AG04449 (cell line): ENCODE results near the gene SAE1.
A peak's percentile ranks its signal among the peaks of the same experiment; 100 is the strongest.

Experiments
- CTCF ChIA-PET: fragments of 350-600 bp; formaldehyde crosslinking; extraction: SDS; loops from one replicate; lab custom pipeline; 2021; ENCODE audit warnings: antibody characterized with exemption; lab: Yijun Ruan, JAX
- POLR2A ChIA-PET: fragments of 400-600, 350-600 bp; formaldehyde crosslinking; extraction: SDS; loops from one replicate; lab custom pipeline; 2020; ENCODE audit warnings: antibody characterized with exemption, inconsistent platforms; lab: Yijun Ruan, JAX
- DNase-seq: peaks from one replicate; pipeline ENCODE4 v3.0.0-alpha.2; 2010; ENCODE audit warnings: low read depth, low spot score
- H3K4me3 ChIP-seq: 2 replicates; pipeline ENCODE4 v1.5.1; 2011; ENCODE audit warnings: low read depth, mild to moderate bottlenecking, control low read depth, low read length
- CTCF ChIP-seq: IDR thresholded peaks from one replicate; pipeline ENCODE4 v1.5.1; 2011; ENCODE audit warnings: mild to moderate bottlenecking, moderate library complexity, low read length, control low read depth, inconsistent platforms; ENCODE audit not compliant: insufficient read depth; ENCODE audit errors: missing control alignments

SAE1 gene

GRCh38 chr19:47107953-47108746, 22.5 kb upstream of the SAE1 start:
- TF ChIP-seq CTCF = no peak
- DNase-seq = no peak
- H3K4me3 ChIP-seq = no peak overlapping the region
- CTCF ChIA-PET = interaction anchor here (0.8 to 4.8 kb wide), 5 partner anchors 18 to 136 kb away, joined by 3 to 19 read pairs (median 3); no protein-coding TSS in a partner anchor
- POLR2A ChIA-PET = no interaction called here

- CTCF ChIA-PET = interaction anchor here (1.2 to 4.8 kb wide), 3 partner anchors 23 to 74 kb away, joined by 3 to 19 read pairs (median 3); no protein-coding TSS in a partner anchor
- peak overlapping the region; percentile 84 for H3K4me3 ChIP-seq
Measured at GRCh38 chr19:47109177-47109540, 21.5 kb upstream of the SAE1 start.

GRCh38 chr19:47109541-47110375, 20.9 kb upstream of the SAE1 start:
- TF ChIP-seq CTCF = no peak
- ChIA-PET CTCF (interaction anchor here (1.5 to 4.8 kb wide), 2 partner anchors 22 to 30 kb away, joined by 3 to 19 read pairs; no protein-coding TSS in a partner anchor), POLR2A (no interaction called here)
- no peak for DNase-seq
- H3K4me3 ChIP-seq = peak overlapping the region; percentile 84

More at GRCh38 chr19:47109177-47109540, 21.5 kb upstream of the SAE1 start:
- POLR2A ChIA-PET = no interaction called here
- no peak for TF ChIP-seq CTCF
- no peak for DNase-seq

- DNase-seq = no peak
- ChIA-PET POLR2A (no interaction called here), CTCF (interaction anchor here (1.1 to 4.8 kb wide), 2 partner anchors 31 to 97 kb away, joined by 3 to 19 read pairs; no protein-coding TSS in a partner anchor)
- peak overlapping the region; percentile 84 for H3K4me3 ChIP-seq
- TF ChIP-seq CTCF = no peak
Measured at GRCh38 chr19:47110521-47111005, 20.1 kb upstream of the SAE1 start.

GRCh38 chr19:47111006-47111621, 19.5 kb upstream of the SAE1 start:
- no peak for DNase-seq
- ChIA-PET CTCF (interaction anchor here (1.1 kb wide), 1 partner anchor 98 kb away, joined by 3 read pairs; no protein-coding TSS in a partner anchor), POLR2A (no interaction called here)
- no peak for TF ChIP-seq CTCF
- H3K4me3 ChIP-seq = peak overlapping the region; percentile 84
